ENCODE results near the gene FUT2.

GRCh38 chr19:48676887-48677286 is 18.9 kb upstream of the FUT2 start:
- TF ChIP-seq POLR2A (IDR thresholded peaks at IDR 0.05) (no peak), CTCF (IDR thresholded peaks at IDR 0.05 in 8 of 11, conservative IDR thresholded peaks at IDR 0.05 in 3 of 11) (no peak)
